Liver (tissue), 3 donors: ENCODE measurements around the gene TMEM245.

Experiments used
- CTCF ChIP-seq: fragments of 150-350 bp; IDR thresholded peaks from 2 replicates; pipeline ENCODE4 v1.5.1; 2017; ENCODE audit warnings: improper control_type of control experiment, low read depth, low read length; ENCODE audit not compliant: missing input control
- EGR1 ChIP-seq, 2 donors: IDR thresholded peaks; 2 replicates each; pipeline ENCODE4 v1.6.1; 2016 to 2018; ENCODE audit warnings: antibody characterized with exemption in 2 of 2, low read depth in 2 of 2
- GABPA ChIP-seq, 2 donors: IDR thresholded peaks in 1 of 2; conservative IDR thresholded peaks in 1 of 2; 2 replicates each; pipeline ENCODE4 v1.6.1; 2016; ENCODE audit warnings: antibody characterized with exemption in 2 of 2, mild to moderate bottlenecking in 1 of 2, moderate library complexity in 1 of 2
- JUND ChIP-seq, 2 donors: IDR thresholded peaks; 2 replicates each; pipeline ENCODE4 v1.6.1; 2016; ENCODE audit warnings: antibody characterized with exemption in 2 of 2
- REST ChIP-seq: IDR thresholded peaks from 2 replicates; pipeline ENCODE4 v1.6.1; 2016; ENCODE audit warnings: antibody characterized with exemption, mild to moderate bottlenecking
- SP1 ChIP-seq: IDR thresholded peaks from 2 replicates; pipeline ENCODE4 v1.6.1; 2018; ENCODE audit warnings: antibody characterized with exemption, mild to moderate bottlenecking
- TAF1 ChIP-seq: conservative IDR thresholded peaks from 2 replicates; pipeline ENCODE4 v1.6.1; 2016; ENCODE audit warnings: antibody characterized with exemption, mild to moderate bottlenecking
- YY1 ChIP-seq: IDR thresholded peaks from 2 replicates; pipeline ENCODE4 v1.6.1; 2016; ENCODE audit warnings: antibody characterized with exemption, mild to moderate bottlenecking
- ZBTB33 ChIP-seq: IDR thresholded peaks from 2 replicates; pipeline ENCODE4 v1.6.1; 2016; ENCODE audit warnings: antibody characterized with exemption
- donor health status: healthy.
- donor health status: healthy.

DNA sequence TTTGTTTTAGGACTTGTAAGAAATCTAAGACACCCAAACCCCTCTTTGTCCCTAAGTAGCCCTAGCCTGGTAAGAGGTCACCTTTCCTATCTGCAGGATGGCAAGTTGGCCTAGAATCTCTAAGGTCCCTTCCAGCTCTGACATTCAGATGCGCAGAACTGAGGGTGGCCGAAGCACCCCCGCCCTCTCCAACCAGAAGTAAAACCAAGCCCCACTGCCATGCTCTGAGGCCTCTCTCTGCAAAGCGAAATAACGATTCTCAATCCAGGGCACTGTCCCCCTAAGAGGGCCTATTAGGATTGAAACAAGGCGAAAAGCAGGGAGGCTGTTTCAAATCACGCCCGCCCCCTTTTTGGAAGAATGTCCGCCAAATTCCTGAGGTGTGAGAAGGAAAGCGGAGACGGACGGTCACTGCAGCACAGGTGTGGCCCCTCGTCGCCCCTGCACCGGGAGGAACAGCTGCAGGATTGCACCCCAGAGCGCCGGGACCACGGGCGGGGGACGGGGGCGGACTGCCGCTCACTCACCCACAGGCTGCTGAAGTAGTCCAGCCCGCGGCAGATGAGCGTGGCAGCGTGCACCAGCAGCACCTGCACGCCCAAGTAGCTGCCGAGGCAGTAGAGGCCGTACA is 824 bp downstream of the TMEM245 start:
- TF ChIP-seq ZBTB33 (no peak), CTCF (no peak), YY1 (no peak), REST (no peak), JUND (IDR thresholded peaks at IDR 0.05) (no peak), TAF1 (no peak), GABPA (IDR thresholded peaks at IDR 0.05 in 1 of 2, conservative IDR thresholded peaks at IDR 0.05 in 1 of 2) (no peak), EGR1 (IDR thresholded peaks at IDR 0.05; ENCODE audit: low read depth in 2 of 2) (no peak), SP1 (no peak)
